Endothelial cell of umbilical vein (primary cell): Measurements from ENCODE around the gene FAM120C. TPM values are rescaled to one million over a fixed set of nuclear protein-coding genes. Genes with fewer than 3 reads are reported as not detected.

ENCODE experiments used
- BruUV-seq: library from RNA; stranded (reverse); fragments of 400-500 nt; replicated peaks from 2 replicates; lab custom pipeline; 2021; lab: Mats Ljungman, UMichigan
- CTCF ChIA-PET: fragments of 300-600, 350-600 bp; sonication (Branson Sonifier 250); formaldehyde crosslinking; loops from one replicate; lab custom pipeline; 2021; ENCODE audit warnings: antibody characterized with exemption, inconsistent platforms; lab: Charles Lee
- POLR2A ChIA-PET: fragments of 300-600, 350-600 bp; sonication (Branson Sonifier 250); formaldehyde crosslinking; loops from one replicate; lab custom pipeline; 2021; ENCODE audit warnings: antibody characterized with exemption, inconsistent platforms; lab: Charles Lee
- DNase-seq: peaks from one replicate; pipeline ENCODE4 v3.0.0-alpha.2; 2011; ENCODE audit warnings: low read depth, low spot score
- FAIRE-seq: peaks from 2 replicates; lab custom pipeline; 2011; peaks lifted over from hg19 to GRCh38; lab: Jason Lieb, UNC
- H2AFZ ChIP-seq: 2 replicates; pipeline ENCODE4 v1.6.0; 2012; ENCODE audit warnings: low read depth, low read length, control low read depth, inconsistent platforms
- H3K27ac ChIP-seq: 2 replicates; pipeline ENCODE4 v1.5.1; 2011; ENCODE audit warnings: low read depth, mild to moderate bottlenecking, control low read depth, low read length, moderate library complexity; ENCODE audit not compliant: insufficient read depth
- H3K27me3 ChIP-seq, 2 experiments: 2 replicates each; pipeline versions ENCODE4 v1.6.0 to v1.6.1; 2011; ENCODE audit warnings: low read length in 2 of 2, mixed read lengths in 1 of 2; ENCODE audit not compliant: control insufficient read depth in 2 of 2, insufficient read depth in 2 of 2
- H3K36me3 ChIP-seq, 2 experiments: 2 replicates in 1 of 2; 3 replicates in 1 of 2; pipeline ENCODE4 v1.5.1; 2011; ENCODE audit warnings: low read length in 2 of 2, mild to moderate bottlenecking in 1 of 2, moderate library complexity in 1 of 2; ENCODE audit not compliant: control insufficient read depth in 2 of 2, insufficient read depth in 2 of 2; ENCODE audit errors: extremely low read depth in 1 of 2
- H3K4me1 ChIP-seq: 3 replicates; pipeline ENCODE4 v1.5.1; 2011; ENCODE audit warnings: mild to moderate bottlenecking, low read length; ENCODE audit not compliant: control insufficient read depth, insufficient read depth; ENCODE audit errors: extremely low read depth
- H3K4me2 ChIP-seq: 2 replicates; pipeline ENCODE4 v1.6.1; 2011; ENCODE audit warnings: low read length, control low read depth, mixed read lengths; ENCODE audit not compliant: insufficient read depth
- H3K4me3 ChIP-seq, 3 experiments: fragments of 200-600 bp in 1 of 3; sonication (generic), shearing (Covaris generic) in 1 of 3; replicated peaks in 1 of 3; 2 replicates each; pipeline ENCODE4 v1.5.1; 2011 to 2016; ENCODE audit warnings: control low read depth in 3 of 3, low read length in 3 of 3, mild to moderate bottlenecking in 2 of 3, inconsistent platforms in 1 of 3, low read depth in 1 of 3, moderate library complexity in 1 of 3; ENCODE audit not compliant: insufficient read depth in 1 of 3
- H3K79me2 ChIP-seq: 2 replicates; pipeline ENCODE4 v1.6.0; 2012; ENCODE audit warnings: low read length, inconsistent platforms; ENCODE audit not compliant: control insufficient read depth, insufficient read depth
- H3K9ac ChIP-seq: replicated peaks from 2 replicates; pipeline ENCODE3; 2011; ENCODE audit warnings: low read length, control low read depth; ENCODE audit not compliant: insufficient read depth; ENCODE audit errors: extremely low read depth
- H3K9me1 ChIP-seq: replicated peaks from 3 replicates; pipeline ENCODE4 v1.6.0; 2011; ENCODE audit warnings: mild to moderate bottlenecking, low read length; ENCODE audit not compliant: control insufficient read depth, insufficient read depth; ENCODE audit errors: extremely low read depth
- H3K9me3 ChIP-seq: replicated peaks from 2 replicates; pipeline ENCODE4 v1.5.1; 2012; ENCODE audit warnings: low read length, inconsistent platforms; ENCODE audit not compliant: control insufficient read depth, insufficient read depth
- H4K20me1 ChIP-seq: replicated peaks from 2 replicates; pipeline ENCODE3; 2011; ENCODE audit warnings: mild to moderate bottlenecking, low read length; ENCODE audit not compliant: control insufficient read depth, insufficient read depth; ENCODE audit errors: extremely low read depth
- CTCF ChIP-seq, 2 donors: IDR thresholded peaks; 1 replicate in 1 of 2; 2 replicates in 1 of 2; pipeline ENCODE4 v1.5.1; 2011; ENCODE audit warnings: low read length in 2 of 2, mild to moderate bottlenecking in 2 of 2, moderate library complexity in 2 of 2, control low read depth in 1 of 2, inconsistent platforms in 1 of 2, low read depth in 1 of 2; ENCODE audit not compliant: insufficient read depth in 1 of 2; ENCODE audit errors: extremely low read depth in 1 of 2
- EZH2 ChIP-seq: IDR thresholded peaks from 2 replicates; pipeline ENCODE4 v1.6.1; 2012; ENCODE audit warnings: borderline replicate concordance, low read depth, mild to moderate bottlenecking, moderate library complexity, low read length, inconsistent platforms; ENCODE audit not compliant: severe bottlenecking
- FOS ChIP-seq: IDR thresholded peaks from 2 replicates; pipeline ENCODE4 v1.6.1; 2011; ENCODE audit warnings: mild to moderate bottlenecking, low read length, moderate library complexity, borderline replicate concordance; ENCODE audit not compliant: insufficient read depth
- GATA2 ChIP-seq: IDR thresholded peaks from 2 replicates; pipeline ENCODE4 v1.7.0; 2011; ENCODE audit warnings: low read depth, mild to moderate bottlenecking, moderate library complexity, mixed read lengths, low read length; ENCODE audit not compliant: insufficient read length, insufficient read depth
- MAX ChIP-seq: IDR thresholded peaks from 2 replicates; pipeline ENCODE4 v1.6.1; 2011; ENCODE audit not compliant: insufficient read depth, insufficient read length
- POLR2AphosphoS5 ChIP-seq: IDR thresholded peaks from 2 replicates; pipeline ENCODE4 v1.6.1; 2012; ENCODE audit warnings: low read depth, mild to moderate bottlenecking, control low read depth, low read length, moderate library complexity; ENCODE audit not compliant: insufficient read depth
- dilution Hi-C: fragments of 300-500 bp; cut with MboI; formaldehyde crosslinking; loops from one replicate; pipeline ENCODE4 v1.15.0; 2019; ENCODE audit warnings: low sequenced_read_pairs; ENCODE audit not compliant: extremely low pct_ligation_motif_present
- intact Hi-C: fragments of 100-400 bp; cut with micrococcal nuclease; formaldehyde crosslinking; loops from one replicate; pipeline ENCODE4 v1.10.0; 2022
- polyA plus RNA-seq, 4 experiments: library from polyadenylated mRNA; depleted of rRNA in 3 of 4; stranded (reverse) in 3 of 4; unstranded in 1 of 4; fragments of >200 nt; gene quantifications; 2 replicates each; pipeline versions ENCODE4 v1.2.1 to v1.2.3, GENCODE V29; 2011 to 2012; ENCODE audit warnings: missing spikeins in 1 of 4
- total RNA-seq: library from RNA; stranded (reverse); gene quantifications from 2 replicates; pipeline ENCODE4 v1.2.3, GENCODE V29; 2021

Gene FAM120C
- total and polyA plus RNA-seq, 2 donors (not counting 3 experiments of a cell fraction or from before 2014, with no cell fraction given) = 4.2 to 11.4 TPM

- ChIA-PET POLR2A (no interaction called here), CTCF (no interaction called here)
- H3K4me2 ChIP-seq = no peak overlapping the region
- no peak overlapping the region for H3K4me3 ChIP-seq
- no peaks in the 10 kb centered on the region for H3K79me2 ChIP-seq
- BruUV-seq = no TSS peak
- TF ChIP-seq MAX (no peak), CTCF (IDR thresholded peaks at IDR 0.05; ENCODE audit: extremely low read depth in 1 of 2, insufficient read depth in 1 of 2, low read depth in 1 of 2, low read length in 2 of 2) (no peak), EZH2 (no peak), POLR2AphosphoS5 (no peak), GATA2 (no peak), FOS (no peak)
- dilution Hi-C loops = no loop called here
- intact Hi-C loops = no loop called here
- H3K27me3 ChIP-seq = no peaks in the 10 kb centered on the region
- no peaks in the 10 kb centered on the region for H3K9me3 ChIP-seq
- no peaks in the 10 kb centered on the region for H3K36me3 ChIP-seq
- H3K27ac ChIP-seq = no peak overlapping the region
- H3K9ac ChIP-seq = no peak overlapping the region
- no peaks in the 10 kb centered on the region for H3K4me1 ChIP-seq
- FAIRE-seq (no peak), DNase-seq (no peak)
- no peak overlapping the region for H2AFZ ChIP-seq
- no peaks in the 10 kb centered on the region for H4K20me1 ChIP-seq
- no peaks in the 10 kb centered on the region for H3K9me1 ChIP-seq
These were observed 40.5 kb upstream of the FAM120C start for GRCh38 chrX:54223581-54223980.
